A673 (cell line): Measurements from ENCODE around the gene GPN2. TPM values are rescaled to one million over a fixed set of nuclear protein-coding genes. Genes with fewer than 3 reads are reported as not detected.

Experiments
- BruUV-seq: library from RNA; stranded (reverse); fragments of 400-500 nt; replicated peaks from 2 replicates; lab custom pipeline; 2021; lab: Mats Ljungman, UMichigan
- CTCF ChIA-PET: fragments of 300-600 bp; sonication (Branson Sonifier 250); formaldehyde crosslinking; loops from one replicate; lab custom pipeline; 2022; ENCODE audit warnings: antibody characterized with exemption; lab: Charles Lee
- POLR2A ChIA-PET: fragments of 300-600 bp; sonication (Branson Sonifier 250); formaldehyde crosslinking; loops from one replicate; lab custom pipeline; 2022; ENCODE audit warnings: antibody characterized with exemption; ENCODE audit not compliant: low non-redundant PET; lab: Charles Lee
- DNase-seq: peaks from one replicate; pipeline ENCODE4 v3.0.0-alpha.2; 2015; ENCODE audit warnings: low spot score
- H3K27ac ChIP-seq: fragments of 200-600 bp; sonication (generic); 2 replicates; pipeline ENCODE4 v1.5.1; 2016; ENCODE audit warnings: mixed run types, low read depth, mild to moderate bottlenecking, mixed read lengths, antibody characterized with exemption, low read length; ENCODE audit not compliant: poor library complexity, severe bottlenecking
- H3K27me3 ChIP-seq: fragments of 200-600 bp; sonication (generic); replicated peaks from 2 replicates; pipeline ENCODE4 v1.6.1; 2017; ENCODE audit warnings: mixed run types, low read depth, mild to moderate bottlenecking, mixed read lengths, antibody characterized with exemption, low read length; ENCODE audit not compliant: insufficient read depth, poor library complexity
- H3K36me3 ChIP-seq: fragments of 200-600 bp; sonication (generic); 2 replicates; pipeline ENCODE4 v1.6.1; 2016; ENCODE audit warnings: mixed run types, mild to moderate bottlenecking, mixed read lengths, antibody characterized with exemption, low read length; ENCODE audit not compliant: insufficient read depth, poor library complexity, severe bottlenecking
- H3K4me1 ChIP-seq: fragments of 200-600 bp; sonication (generic); 2 replicates; pipeline ENCODE4 v1.6.1; 2017; ENCODE audit warnings: mixed run types, mild to moderate bottlenecking, mixed read lengths, antibody characterized with exemption, low read length; ENCODE audit not compliant: insufficient read depth, poor library complexity, severe bottlenecking
- H3K4me3 ChIP-seq: fragments of 200-600 bp; sonication (generic); 2 replicates; pipeline ENCODE4 v1.5.1; 2016; ENCODE audit warnings: low read depth, mixed run types, mild to moderate bottlenecking, mixed read lengths, low read length; ENCODE audit not compliant: poor library complexity, severe bottlenecking
- H3K9me3 ChIP-seq: fragments of 200-600 bp; sonication (generic); 2 replicates; pipeline ENCODE4 v1.6.1; 2016; ENCODE audit warnings: mixed run types, low read depth, mild to moderate bottlenecking, mixed read lengths, antibody characterized with exemption, low read length; ENCODE audit not compliant: poor library complexity, severe bottlenecking
- CTCF ChIP-seq: fragments of 300-800, 200-600 bp; sonication (generic); conservative IDR thresholded peaks from 2 replicates; pipeline ENCODE4 v1.5.1; 2017; ENCODE audit warnings: low read depth, mild to moderate bottlenecking, antibody characterized with exemption, low read length, moderate library complexity, mixed read lengths
- EZH2 ChIP-seq: fragments of 200-600 bp; sonication (generic); IDR thresholded peaks from 2 replicates; pipeline ENCODE4 v1.6.1; 2017; ENCODE audit warnings: borderline replicate concordance, low read depth, mild to moderate bottlenecking, mixed read lengths, antibody characterized with exemption, low read length; ENCODE audit not compliant: poor library complexity, severe bottlenecking
- intact Hi-C: fragments of 100-400 bp; cut with micrococcal nuclease; formaldehyde crosslinking; loops from one replicate; pipeline ENCODE4 v1.10.0; 2022; ENCODE audit not compliant: unreplicated experiment
- total RNA-seq: library from RNA; stranded (reverse); gene quantifications from 2 replicates; pipeline ENCODE4 v1.2.3, GENCODE V29; 2021

Gene GPN2
- total RNA-seq, 1 experiment from 2014 or later, result 41.4 TPM

DNA sequence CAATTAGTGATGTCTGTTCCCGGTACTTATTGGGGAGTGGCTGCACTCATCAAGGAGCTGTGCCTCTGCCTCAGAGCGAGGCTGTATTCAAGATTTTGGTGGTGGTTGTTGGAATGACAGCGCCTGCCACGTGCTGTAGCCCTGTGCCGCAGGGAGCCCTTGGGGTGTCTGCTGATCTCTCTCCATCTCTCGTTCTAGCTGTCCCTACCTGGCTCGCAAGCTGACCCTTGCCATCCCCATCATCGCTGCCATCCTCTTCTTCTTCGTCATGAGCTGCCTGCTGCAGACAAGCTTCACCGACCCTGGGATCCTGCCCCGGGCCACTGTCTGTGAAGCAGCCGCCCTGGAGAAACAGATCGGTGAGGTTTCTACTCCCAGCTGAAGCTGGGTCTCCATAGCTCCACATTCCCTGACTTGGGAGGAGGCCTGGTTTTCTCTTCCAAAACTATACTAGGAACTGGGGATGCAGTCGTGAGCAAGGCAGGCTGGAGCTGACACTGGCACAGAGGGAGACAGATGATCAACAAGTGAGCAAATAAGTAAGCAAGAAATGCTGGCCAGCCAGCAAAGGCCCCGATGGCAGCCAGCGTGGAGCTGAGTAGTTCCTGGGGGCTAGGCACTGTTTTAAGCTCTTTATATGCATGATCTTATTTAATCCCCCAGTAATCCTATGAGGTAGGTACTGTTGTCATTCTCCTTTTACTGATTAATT is 57.7 kb downstream of the GPN2 start:
- no peaks in the 10 kb centered on the region for H3K9me3 ChIP-seq

GRCh38 chr1:26831546-26832248 is 58.4 kb downstream of the GPN2 start:
- no peaks in the 10 kb centered on the region for H3K27me3 ChIP-seq
- no TSS peak for BruUV-seq
- CTCF ChIA-PET, result interaction anchor here (1.2 kb wide), 1 partner anchor 33 kb away, joined by 3 read pairs; no protein-coding TSS in a partner anchor
- POLR2A ChIA-PET, result no interaction called here
- H3K4me3 ChIP-seq, result no peak overlapping the region
- no peak for DNase-seq
- peaks cover 25% of the 10 kb centered on the region for H3K36me3 ChIP-seq
- TF ChIP-seq EZH2 (no peak), CTCF (no peak)
- H3K27ac ChIP-seq, result no peak overlapping the region
- peaks cover 5% of the 10 kb centered on the region for H3K4me1 ChIP-seq
- H3K9me3 ChIP-seq, result no peaks in the 10 kb centered on the region
- intact Hi-C loops, result no loop called here

More for the DNA sequence above, 57.7 kb downstream of the GPN2 start:
- H3K36me3 ChIP-seq, result peaks cover 25% of the 10 kb centered on the region
- DNase-seq, result no peak
- no peak for TF ChIP-seq EZH2
- TF ChIP-seq CTCF, result no peak
- H3K4me3 ChIP-seq, result no peak overlapping the region
- BruUV-seq, result no TSS peak
- ChIA-PET CTCF (no interaction called here), POLR2A (no interaction called here)
- H3K27me3 ChIP-seq, result no peaks in the 10 kb centered on the region
- peaks cover 5% of the 10 kb centered on the region for H3K4me1 ChIP-seq
- no peak overlapping the region for H3K27ac ChIP-seq
- intact Hi-C loops, result no loop called here

DNA sequence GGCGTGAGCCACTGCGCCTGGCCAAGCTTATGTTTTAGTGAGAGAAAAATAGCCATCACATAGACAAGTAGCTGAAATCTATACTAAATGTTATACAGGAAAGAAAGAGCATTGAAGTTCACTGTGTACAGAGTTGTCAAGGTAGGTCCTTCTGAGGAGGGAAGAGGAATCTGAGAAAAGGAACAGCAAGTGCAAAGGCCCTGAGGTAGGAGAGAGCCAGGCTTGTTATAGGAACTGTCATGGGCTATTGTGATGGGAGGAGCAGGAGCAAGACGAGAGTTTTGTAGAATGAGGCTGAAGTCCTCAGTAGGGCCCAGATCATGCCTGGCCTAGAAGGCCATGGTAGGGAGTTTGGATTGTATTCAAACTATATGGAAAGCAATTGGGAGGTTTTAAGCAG is 59.0 kb downstream of the GPN2 start:
- Histone ChIP-seq H3K27me3 (no peaks in the 10 kb centered on the region), H3K4me3 (no peak overlapping the region), H3K9me3 (no peaks in the 10 kb centered on the region), H3K27ac (no peak overlapping the region), H3K4me1 (peaks cover 5% of the 10 kb centered on the region), H3K36me3 (peaks cover 25% of the 10 kb centered on the region)
- no peak for TF ChIP-seq CTCF
- TF ChIP-seq EZH2, result no peak
- ChIA-PET CTCF (interaction anchor here (1.2 kb wide), 1 partner anchor 34 kb away, joined by 3 read pairs; no protein-coding TSS in a partner anchor), POLR2A (no interaction called here)
- no peak for DNase-seq
- intact Hi-C loops, result no loop called here
- no TSS peak for BruUV-seq
